ENCODE measurements around the gene RNU7-1. TPM values are rescaled to one million over a fixed set of nuclear protein-coding genes. Genes with fewer than 3 reads are reported as not detected.

RNU7-1 gene
- total RNA-seq, 1 donor from 2014 or later: not detected

GRCh38 chr12:6978611-6979011 lies 35.0 kb downstream of the RNU7-1 start:
- no peaks in the 10 kb centered on the region for H3K27me3 Mint-ChIP-seq
- H3K36me3 Mint-ChIP-seq: peaks cover 48% of the 10 kb centered on the region
- no peak for TF ChIP-seq CTCF (conservative IDR thresholded peaks at IDR 0.05)
- no peak overlapping the region for H3K4me3 Mint-ChIP-seq
- H3K27ac Mint-ChIP-seq: peak overlapping the region; percentile 88
- no peak for DNase-seq (ENCODE audit: extremely low spot score, unreplicated experiment)
- no peaks in the 10 kb centered on the region for H3K9me3 Mint-ChIP-seq
- H3K4me1 Mint-ChIP-seq (ENCODE audit: unreplicated experiment): no peaks in the 10 kb centered on the region

GRCh38 chr12:6979021-6979420 lies 35.4 kb downstream of the RNU7-1 start:
- Mint-ChIP-seq H3K4me1 (ENCODE audit: unreplicated experiment) (no peaks in the 10 kb centered on the region), H3K27me3 (no peaks in the 10 kb centered on the region), H3K4me3 (no peak overlapping the region), H3K36me3 (peaks cover 48% of the 10 kb centered on the region), H3K9me3 (no peaks in the 10 kb centered on the region), H3K27ac (peak overlapping the region; percentile 88)
- TF ChIP-seq CTCF (conservative IDR thresholded peaks at IDR 0.05): no peak
- DNase-seq (ENCODE audit: extremely low spot score, unreplicated experiment): no peak

GRCh38 chr12:6979453-6979852 lies 35.8 kb downstream of the RNU7-1 start:
- DNase-seq (ENCODE audit: extremely low spot score, unreplicated experiment): no peak
- H3K36me3 Mint-ChIP-seq: peaks cover 48% of the 10 kb centered on the region
- peak overlapping the region; percentile 88 for H3K27ac Mint-ChIP-seq
- H3K9me3 Mint-ChIP-seq: no peaks in the 10 kb centered on the region
- H3K4me1 Mint-ChIP-seq (ENCODE audit: unreplicated experiment): no peaks in the 10 kb centered on the region
- no peak overlapping the region for H3K4me3 Mint-ChIP-seq
- no peaks in the 10 kb centered on the region for H3K27me3 Mint-ChIP-seq
- TF ChIP-seq CTCF (conservative IDR thresholded peaks at IDR 0.05): no peak

GRCh38 chr12:6980075-6980474 lies 36.5 kb downstream of the RNU7-1 start:
- no peaks in the 10 kb centered on the region for H3K9me3 Mint-ChIP-seq
- H3K27ac Mint-ChIP-seq: peak overlapping the region; percentile 84
- no peaks in the 10 kb centered on the region for H3K4me1 Mint-ChIP-seq (ENCODE audit: unreplicated experiment)
- no peak overlapping the region for H3K4me3 Mint-ChIP-seq
- peaks cover 48% of the 10 kb centered on the region for H3K36me3 Mint-ChIP-seq
- no peak for DNase-seq (ENCODE audit: extremely low spot score, unreplicated experiment)
- TF ChIP-seq CTCF (conservative IDR thresholded peaks at IDR 0.05): no peak
- H3K27me3 Mint-ChIP-seq: no peaks in the 10 kb centered on the region

GRCh38 chr12:6980740-6981139 lies 37.1 kb downstream of the RNU7-1 start:
- Mint-ChIP-seq H3K27me3 (no peaks in the 10 kb centered on the region), H3K4me1 (ENCODE audit: unreplicated experiment) (no peaks in the 10 kb centered on the region), H3K27ac (peak overlapping the region; percentile 84), H3K9me3 (no peaks in the 10 kb centered on the region), H3K4me3 (no peak overlapping the region), H3K36me3 (peaks cover 46% of the 10 kb centered on the region)
- no peak for DNase-seq (ENCODE audit: extremely low spot score, unreplicated experiment)
- TF ChIP-seq CTCF (conservative IDR thresholded peaks at IDR 0.05): no peak
